ENCODE measurements around the gene CSF2.

Gene CSF2

GRCh38 chr5:132086277-132086794 lies 12.7 kb downstream of the CSF2 start:
- no peak for DNase-seq (ENCODE audit: extremely low read depth in 1 of 2, low read depth in 1 of 2)

- DNase-seq (ENCODE audit: extremely low read depth in 1 of 2, low read depth in 1 of 2) = no peak
These were observed 13.6 kb downstream of the CSF2 start for GRCh38 chr5:132087176-132087575.

GRCh38 chr5:132087661-132088060 lies 14.1 kb downstream of the CSF2 start:
- DNase-seq (ENCODE audit: extremely low read depth in 1 of 2, low read depth in 1 of 2) = no peak

GRCh38 chr5:132089363-132089762 lies 15.8 kb downstream of the CSF2 start:
- DNase-seq (ENCODE audit: extremely low read depth in 1 of 2, low read depth in 1 of 2) = no peak

- no peak for DNase-seq (ENCODE audit: extremely low read depth in 1 of 2, low read depth in 1 of 2)
These were observed 16.5 kb downstream of the CSF2 start for GRCh38 chr5:132090107-132090506.

GRCh38 chr5:132093271-132093670 lies 19.7 kb downstream of the CSF2 start:
- DNase-seq (ENCODE audit: extremely low read depth in 1 of 2, low read depth in 1 of 2) = no peak

GRCh38 chr5:132094393-132095076 lies 20.9 kb downstream of the CSF2 start:
- no peak for DNase-seq (ENCODE audit: extremely low read depth in 1 of 2, low read depth in 1 of 2)

GRCh38 chr5:132095077-132095410 lies 21.5 kb downstream of the CSF2 start:
- no peak for DNase-seq (ENCODE audit: extremely low read depth in 1 of 2, low read depth in 1 of 2)

- DNase-seq (ENCODE audit: extremely low read depth in 1 of 2, low read depth in 1 of 2) = no peak
These were observed 21.9 kb downstream of the CSF2 start for GRCh38 chr5:132095424-132095972.

GRCh38 chr5:132096904-132097303 lies 23.3 kb downstream of the CSF2 start:
- no peak for DNase-seq (ENCODE audit: extremely low read depth in 1 of 2, low read depth in 1 of 2)

- DNase-seq (ENCODE audit: extremely low read depth in 1 of 2, low read depth in 1 of 2) = no peak
These were observed 24.6 kb downstream of the CSF2 start for GRCh38 chr5:132098151-132098594.

GRCh38 chr5:132098621-132099020 lies 25.0 kb downstream of the CSF2 start:
- no peak for DNase-seq (ENCODE audit: extremely low read depth in 1 of 2, low read depth in 1 of 2)

GRCh38 chr5:132099076-132099748 lies 25.6 kb downstream of the CSF2 start:
- peak in 1 of 2 donors; percentile 78 for DNase-seq (ENCODE audit: extremely low read depth in 1 of 2, low read depth in 1 of 2)

- DNase-seq (ENCODE audit: extremely low read depth in 1 of 2, low read depth in 1 of 2) = no peak
These were observed 26.3 kb downstream of the CSF2 start for GRCh38 chr5:132099905-132100304.

- DNase-seq (ENCODE audit: extremely low read depth in 1 of 2, low read depth in 1 of 2) = peak in 1 of 2 donors; percentile 68
These were observed 27.2 kb downstream of the CSF2 start for GRCh38 chr5:132100672-132101261.

GRCh38 chr5:132101385-132101880 lies 27.8 kb downstream of the CSF2 start:
- DNase-seq (ENCODE audit: extremely low read depth in 1 of 2, low read depth in 1 of 2) = no peak

- peak in 1 of 2 donors; percentile 50 for DNase-seq (ENCODE audit: extremely low read depth in 1 of 2, low read depth in 1 of 2)
These were observed 28.6 kb downstream of the CSF2 start for GRCh38 chr5:132102101-132102701.

- DNase-seq (ENCODE audit: extremely low read depth in 1 of 2, low read depth in 1 of 2) = no peak
These were observed 29.3 kb downstream of the CSF2 start for GRCh38 chr5:132102944-132103331.

GRCh38 chr5:132103332-132103951 lies 29.9 kb downstream of the CSF2 start:
- peak in 1 of 2 donors; percentile 77 for DNase-seq (ENCODE audit: extremely low read depth in 1 of 2, low read depth in 1 of 2)

GRCh38 chr5:132103969-132104391 lies 30.4 kb downstream of the CSF2 start:
- DNase-seq (ENCODE audit: extremely low read depth in 1 of 2, low read depth in 1 of 2) = no peak

GRCh38 chr5:132104556-132104955 lies 31.0 kb downstream of the CSF2 start:
- no peak for DNase-seq (ENCODE audit: extremely low read depth in 1 of 2, low read depth in 1 of 2)

Data from stimulated activated CD8-positive, alpha-beta memory T cell treated with anti-CD3 and anti-CD28 coated beads, Interleukin-7, amount 100 ng/mL, for 48 hours (primary cell).